ENCODE measurements around the gene JMJD1C.
"Not testable (repeated sequence)": the region's sequence is repeated elsewhere in the genome, so short reads cannot be mapped to it uniquely, and the experiment has no call there.

Gene JMJD1C

DNA sequence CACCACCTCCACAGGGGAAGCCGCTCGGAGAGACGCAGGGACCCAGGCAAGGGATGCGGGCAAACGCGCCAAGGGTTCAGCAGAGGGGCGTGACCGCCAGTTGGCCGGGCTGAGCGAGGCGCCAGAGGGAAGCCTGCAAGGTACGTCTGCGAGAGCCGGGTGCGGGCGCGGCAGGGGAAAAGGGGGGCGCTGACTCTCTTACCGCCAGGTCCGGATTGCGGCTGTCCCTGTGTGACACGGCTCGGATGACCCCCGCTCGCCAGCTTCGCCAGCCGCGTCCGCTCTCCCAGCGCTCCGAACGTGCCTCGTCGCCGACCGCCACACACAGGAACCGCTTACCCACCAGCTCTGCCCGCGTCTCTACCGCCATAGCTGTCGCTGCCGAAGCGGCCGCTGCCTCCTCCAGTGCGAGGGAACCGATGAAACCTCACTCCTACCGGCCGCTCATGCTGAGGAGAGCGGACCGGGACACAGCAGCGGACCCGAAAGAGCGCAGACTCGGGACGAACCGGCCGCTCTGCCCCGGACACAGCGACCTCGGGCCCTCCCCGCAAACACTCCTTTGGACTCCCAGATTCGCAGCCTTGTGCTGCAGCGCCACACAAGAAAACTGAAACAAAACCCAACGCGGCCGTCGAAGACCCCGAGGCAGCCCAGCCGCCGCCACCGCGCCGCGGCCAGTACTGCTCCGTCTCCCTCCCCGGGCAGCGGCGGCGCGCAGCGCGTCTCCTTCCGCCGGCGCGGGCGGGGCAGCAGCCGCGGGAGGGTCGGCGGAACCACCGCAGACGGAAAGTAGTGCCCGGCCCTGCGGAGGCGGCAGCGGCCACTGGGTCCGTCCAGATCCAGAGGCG is at the start of gene JMJD1C:
JMJD1C (minus strand) TSS at position 685 of the 851 bp plus-strand sequence; CDS start at position 370, 315 bp downstream.
- peak; percentile 34 to 50 for DNase-seq

- no peak for DNase-seq
Measured at GRCh38 chr10:63515002-63515763, 49.4 kb upstream of the JMJD1C start.

DNA sequence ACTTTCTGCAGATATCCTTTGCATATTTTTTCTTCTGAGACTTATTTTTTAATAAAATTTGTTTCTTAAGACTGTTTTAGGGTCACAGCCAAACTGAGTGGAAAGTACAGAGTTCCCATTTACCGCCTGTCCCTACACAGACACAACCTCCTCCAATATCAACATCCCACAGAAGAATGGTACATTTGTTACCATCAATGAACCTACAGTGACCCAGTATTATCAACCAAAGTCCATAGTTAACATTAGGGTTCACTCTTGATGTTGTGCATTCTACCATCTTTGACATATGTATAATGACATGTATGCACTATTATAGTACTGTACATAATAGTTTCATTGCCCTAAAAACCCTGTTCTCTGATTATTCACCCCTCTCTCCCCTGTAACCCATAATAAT is 40.8 kb upstream of the JMJD1C start:
- DNase-seq: no peak

GRCh38 chr10:63505562-63505961 is 39.8 kb upstream of the JMJD1C start:
- DNase-seq: no peak

DNA sequence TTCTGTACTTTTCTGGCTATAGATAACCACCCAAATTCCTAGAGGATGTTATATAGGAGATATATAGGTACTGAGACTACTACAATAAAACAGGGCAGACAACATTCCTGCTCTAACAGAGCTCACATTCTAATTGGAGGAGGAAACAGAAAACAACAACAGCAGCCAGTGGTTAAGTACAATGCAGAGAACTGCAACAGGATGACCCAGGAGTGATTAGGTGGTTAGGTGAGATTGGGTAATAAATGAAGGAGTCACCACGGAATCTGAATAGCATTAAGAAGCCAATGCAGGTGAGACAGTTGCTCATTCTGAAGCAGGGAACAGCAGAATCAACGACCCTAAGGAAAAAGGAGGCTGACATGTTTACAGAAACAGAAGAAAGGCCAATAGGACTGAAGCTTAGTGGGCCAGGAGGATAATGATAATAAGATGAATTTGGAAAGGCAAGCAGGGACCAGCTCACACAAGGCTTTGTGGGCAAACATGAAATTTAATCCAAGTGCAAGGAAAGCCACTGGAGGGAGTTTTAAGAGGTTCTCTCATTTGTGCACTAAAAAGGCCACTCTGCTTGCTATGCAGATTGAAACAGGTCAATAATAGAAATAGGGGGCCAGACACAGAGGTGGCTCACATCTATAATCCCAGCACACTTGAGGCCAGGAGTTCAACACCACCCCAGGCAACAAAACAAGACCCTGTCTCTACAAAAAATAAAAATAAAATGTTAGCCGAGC is 38.5 kb upstream of the JMJD1C start:
- no peak for DNase-seq

DNA sequence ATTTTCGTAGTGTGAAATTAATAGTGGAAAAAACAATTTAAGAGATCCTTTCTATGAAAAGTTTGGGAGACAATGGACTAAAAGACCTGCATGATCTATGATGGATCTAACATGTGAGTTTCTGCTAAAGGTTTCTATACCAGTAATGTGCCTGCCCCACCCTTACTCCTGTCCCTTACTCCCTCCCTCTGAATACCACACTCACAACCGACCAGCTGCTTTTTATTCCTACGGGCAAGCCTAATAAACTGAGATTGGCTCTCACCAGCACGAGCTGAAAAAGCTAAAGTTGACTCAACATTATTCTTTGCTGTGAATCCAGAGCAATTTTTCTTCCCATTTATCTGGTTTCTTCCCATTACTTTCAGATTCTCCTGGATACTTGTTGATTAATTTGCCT is 37.6 kb upstream of the JMJD1C start:
- no peak for DNase-seq

DNA sequence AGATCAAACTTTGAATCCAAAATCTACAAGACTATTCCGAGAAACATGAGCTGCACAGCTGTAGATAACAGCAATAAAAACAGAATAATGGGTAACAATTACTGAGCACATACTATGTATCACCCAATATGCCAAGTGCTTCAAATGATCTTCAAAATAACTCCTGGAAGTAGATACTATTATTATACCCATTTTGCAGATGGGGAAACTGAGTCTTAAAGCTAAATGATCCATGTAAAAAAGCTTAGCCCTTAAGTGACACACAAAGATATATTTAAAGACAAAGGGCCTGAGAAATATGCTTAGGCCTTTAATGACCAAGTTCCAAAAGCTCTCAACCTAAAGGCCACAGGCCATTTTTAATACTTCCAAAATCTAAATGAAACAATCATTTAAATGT is 37.1 kb upstream of the JMJD1C start:
- DNase-seq: no peak

DNA sequence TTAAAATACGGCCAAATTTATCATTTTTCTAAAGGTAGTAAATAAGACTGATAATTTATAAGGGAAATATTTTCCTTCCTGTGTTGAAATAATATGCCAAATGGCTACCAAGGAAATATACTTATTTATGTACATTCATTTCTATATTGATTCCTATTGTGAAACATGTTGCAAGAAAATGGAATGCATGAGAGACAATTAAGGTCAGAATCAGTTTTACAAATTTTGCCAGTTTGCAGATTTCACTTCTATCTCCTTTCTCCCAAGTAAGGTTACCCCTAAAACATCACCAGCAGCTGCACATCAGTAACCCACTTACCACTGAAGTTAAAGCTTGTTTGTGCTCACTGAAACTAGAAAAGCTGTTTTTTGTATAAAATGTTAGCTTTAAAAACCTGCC is 36.2 kb upstream of the JMJD1C start:
- DNase-seq: no peak

DNA sequence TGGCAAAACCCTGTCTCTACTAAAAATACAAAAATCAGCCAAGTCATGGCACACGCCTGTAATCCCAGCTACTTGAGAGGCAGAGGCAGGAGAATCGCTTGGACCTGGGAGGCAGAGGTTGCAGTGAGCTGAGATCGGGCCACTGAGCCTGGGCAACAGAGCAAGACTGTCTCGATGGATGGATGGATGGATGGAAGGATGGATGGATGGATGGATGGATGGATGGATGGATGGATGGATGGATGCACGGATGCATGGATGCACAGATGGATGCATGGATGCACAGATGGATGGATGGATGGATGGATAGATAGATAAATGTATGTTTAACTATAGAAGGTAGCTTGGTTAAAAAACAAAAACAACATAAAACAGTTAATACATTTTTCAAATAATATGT is 34.8 kb upstream of the JMJD1C start:
- DNase-seq: not testable (repeated sequence)

- DNase-seq: no peak
Measured at GRCh38 chr10:63498665-63499064, 32.9 kb upstream of the JMJD1C start.

DNA sequence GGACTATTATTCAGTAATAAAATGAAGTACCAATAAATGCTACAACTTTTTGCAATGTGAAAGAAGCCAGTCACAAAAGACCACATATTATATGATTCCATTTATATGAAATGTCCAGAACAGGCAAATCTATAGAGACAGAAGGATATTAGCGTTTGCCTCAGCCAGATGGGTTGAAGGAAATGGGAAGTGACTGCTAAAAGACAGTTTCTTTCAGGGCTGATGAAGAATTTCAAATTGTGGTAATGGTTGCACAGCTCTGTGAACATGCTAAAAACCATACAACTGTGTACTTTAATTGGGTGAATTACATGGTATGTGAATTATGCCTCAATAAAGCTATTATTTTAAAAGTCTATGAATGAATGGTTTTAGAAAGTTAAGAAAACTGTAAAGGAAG is 31.5 kb upstream of the JMJD1C start:
- no peak for DNase-seq

- no peak for DNase-seq
Measured at GRCh38 chr10:63496561-63496960, 30.8 kb upstream of the JMJD1C start.

DNA sequence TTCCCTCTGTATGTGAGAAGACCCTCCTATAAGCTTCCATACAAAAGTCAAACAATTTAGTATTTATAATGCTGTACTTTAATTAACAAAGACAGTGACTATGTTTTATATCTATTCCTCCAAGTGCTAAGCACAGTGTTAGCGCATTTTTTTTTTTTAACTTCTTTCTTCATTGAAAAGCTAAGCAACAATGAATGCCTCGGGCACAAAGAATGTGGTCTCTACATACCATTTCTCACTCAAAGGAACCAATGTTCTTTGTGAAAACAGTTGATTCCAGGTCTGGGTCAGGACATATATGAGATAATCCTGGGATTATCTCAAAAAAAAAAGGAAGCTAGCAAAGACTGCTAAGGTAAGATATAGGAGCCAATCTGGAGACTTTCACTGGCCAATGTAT is 29.2 kb upstream of the JMJD1C start:
- no peak for DNase-seq

- no peak for DNase-seq
Measured at GRCh38 chr10:63493004-63493403, 27.2 kb upstream of the JMJD1C start.

- not testable (repeated sequence) for DNase-seq
Measured at GRCh38 chr10:63492317-63492690, 26.5 kb upstream of the JMJD1C start.

- no peak for DNase-seq
Measured at GRCh38 chr10:63491588-63492316, 26.0 kb upstream of the JMJD1C start.

DNA sequence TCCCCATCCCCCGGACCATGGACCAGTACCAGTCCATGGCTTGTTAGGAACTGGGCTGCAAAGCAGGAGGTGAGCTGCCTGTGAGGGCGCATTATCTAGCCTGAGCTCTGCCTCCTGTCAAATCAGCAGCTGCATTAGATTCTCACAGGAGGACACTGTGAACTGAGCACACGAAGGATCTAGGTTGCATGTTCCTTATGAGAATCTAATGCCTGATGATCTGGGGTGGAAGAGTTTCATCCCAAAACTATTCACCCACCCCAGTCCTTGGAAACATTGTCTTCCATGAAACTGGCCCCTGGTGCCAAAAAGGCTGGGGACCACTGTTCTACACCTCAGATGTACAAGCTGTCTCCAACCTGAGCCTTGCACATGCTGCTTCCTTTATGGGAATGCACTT is 24.1 kb upstream of the JMJD1C start:
- DNase-seq: no peak

GRCh38 chr10:63487990-63488389 is 22.2 kb upstream of the JMJD1C start:
- DNase-seq: no peak

DNA sequence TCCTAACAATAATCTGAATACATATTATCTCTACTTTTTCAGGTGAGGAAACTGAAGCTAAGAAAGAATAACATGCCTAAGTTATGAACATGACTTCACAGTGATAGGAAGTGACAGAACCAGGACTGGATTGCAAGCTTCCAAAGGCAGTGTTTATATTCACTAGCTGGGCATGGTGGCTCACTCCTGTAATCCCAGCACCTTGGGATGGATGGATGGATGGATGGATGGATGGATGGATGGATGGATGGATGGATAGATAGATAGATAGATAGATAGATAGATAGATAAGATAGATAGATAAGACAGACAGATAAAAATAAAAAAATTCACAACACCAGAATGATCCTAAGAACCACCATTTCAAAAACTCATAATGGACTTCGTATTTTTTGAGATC is 18.2 kb upstream of the JMJD1C start:
- no peak for DNase-seq

GRCh38 chr10:63481815-63482421 is 16.1 kb upstream of the JMJD1C start:
- no peak for DNase-seq

DNA sequence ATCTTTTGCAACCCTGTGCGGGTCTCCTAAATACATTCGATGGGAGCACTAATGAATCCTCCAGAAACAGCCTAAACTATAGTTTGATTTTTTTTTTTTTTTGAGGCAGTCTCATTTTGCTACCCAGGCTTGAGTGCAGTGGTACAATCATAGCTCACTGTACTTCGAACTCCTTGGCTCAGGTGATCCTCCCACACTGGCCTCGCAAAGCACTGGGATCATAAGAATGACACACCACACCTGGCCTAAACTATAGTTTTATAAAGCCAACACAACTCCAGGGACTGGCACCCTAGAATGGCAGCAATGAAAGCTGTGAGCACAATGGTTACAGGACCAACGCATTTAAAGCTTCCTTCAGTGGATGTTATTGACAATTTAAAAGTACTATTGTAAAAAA is 14.5 kb upstream of the JMJD1C start:
- DNase-seq: no peak

- no peak for DNase-seq
Measured at GRCh38 chr10:63478564-63478963, 12.8 kb upstream of the JMJD1C start.
